BJ (cell line): ENCODE results near the gene AOPEP. TPM values are rescaled to one million over a fixed set of nuclear protein-coding genes. Genes with fewer than 3 reads are reported as not detected.

Experiments
- CTCF ChIA-PET: fragments of 350-600 bp; formaldehyde crosslinking; extraction: SDS; loops from one replicate; lab custom pipeline; 2021; ENCODE audit warnings: antibody characterized with exemption, inconsistent platforms; lab: Yijun Ruan, JAX
- POLR2A ChIA-PET: fragments of 300-600 bp; sonication (Branson Sonifier 250); formaldehyde crosslinking; extraction: SDS; loops from one replicate; lab custom pipeline; 2021; ENCODE audit warnings: antibody characterized with exemption; lab: Charles Lee
- DNase-seq: peaks from one replicate; pipeline ENCODE4 v3.0.0-alpha.2; 2011; ENCODE audit warnings: low read depth
- H3K27me3 ChIP-seq: 2 replicates; pipeline ENCODE4 v1.6.0; 2011; ENCODE audit warnings: low read length; ENCODE audit not compliant: control insufficient read depth, insufficient read depth
- H3K36me3 ChIP-seq: 2 replicates; pipeline ENCODE4 v1.5.1; 2011; ENCODE audit warnings: low read length; ENCODE audit not compliant: control insufficient read depth, insufficient read depth
- H3K4me3 ChIP-seq: 2 replicates; pipeline ENCODE4 v1.5.1; 2011; ENCODE audit warnings: low read depth, mild to moderate bottlenecking, control low read depth, low read length
- polyA plus RNA-seq: library from polyadenylated mRNA; depleted of rRNA; stranded (reverse); fragments of >200 nt; gene quantifications from 2 replicates; pipeline ENCODE4 v1.2.3, GENCODE V29; 2011
- TF ChIP-seq, protein P1 (sequence below): IDR thresholded peaks from 2 replicates; pipeline ENCODE4 v1.5.1; 2011; ENCODE audit warnings: low read depth, mild to moderate bottlenecking, control low read depth, inconsistent platforms, low read length, moderate library complexity; ENCODE audit not compliant: insufficient read depth

The AOPEP gene
- polyA plus RNA-seq, 1 experiment, result 52.1 TPM

DNA sequence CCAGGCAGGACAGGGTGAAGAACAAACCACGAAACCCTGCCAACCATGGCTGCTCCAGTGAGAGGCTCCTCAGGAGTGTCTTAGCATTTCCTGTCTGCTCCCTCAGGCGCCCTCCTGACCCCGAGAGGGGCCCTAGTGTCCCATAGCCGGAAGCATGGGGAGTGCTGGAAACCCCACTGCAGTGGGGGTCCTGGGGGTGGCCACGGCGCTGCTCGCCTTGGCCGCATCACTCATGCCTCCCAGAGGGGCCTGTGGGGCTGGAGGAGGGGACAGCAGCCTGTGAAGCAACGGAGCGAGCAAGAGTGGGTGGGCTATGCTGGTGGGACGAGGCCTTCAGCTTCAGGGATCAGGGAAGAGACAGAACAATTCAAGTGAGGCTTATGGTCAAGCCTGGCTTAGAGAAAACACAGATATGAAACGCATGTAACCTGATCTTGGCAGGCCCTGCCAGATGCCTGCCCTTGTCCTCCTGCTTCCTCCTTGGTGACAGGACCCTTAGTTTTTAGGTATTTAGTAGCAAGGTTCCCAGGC is 372.0 kb downstream of the AOPEP start:
- H3K27me3 ChIP-seq, result no peaks in the 10 kb centered on the region
- peaks cover 4% of the 10 kb centered on the region; the same call in 1 of the 2 replicates for H3K36me3 ChIP-seq
- POLR2A ChIA-PET, result no interaction called here
- TF ChIP-seq, protein P1, sequence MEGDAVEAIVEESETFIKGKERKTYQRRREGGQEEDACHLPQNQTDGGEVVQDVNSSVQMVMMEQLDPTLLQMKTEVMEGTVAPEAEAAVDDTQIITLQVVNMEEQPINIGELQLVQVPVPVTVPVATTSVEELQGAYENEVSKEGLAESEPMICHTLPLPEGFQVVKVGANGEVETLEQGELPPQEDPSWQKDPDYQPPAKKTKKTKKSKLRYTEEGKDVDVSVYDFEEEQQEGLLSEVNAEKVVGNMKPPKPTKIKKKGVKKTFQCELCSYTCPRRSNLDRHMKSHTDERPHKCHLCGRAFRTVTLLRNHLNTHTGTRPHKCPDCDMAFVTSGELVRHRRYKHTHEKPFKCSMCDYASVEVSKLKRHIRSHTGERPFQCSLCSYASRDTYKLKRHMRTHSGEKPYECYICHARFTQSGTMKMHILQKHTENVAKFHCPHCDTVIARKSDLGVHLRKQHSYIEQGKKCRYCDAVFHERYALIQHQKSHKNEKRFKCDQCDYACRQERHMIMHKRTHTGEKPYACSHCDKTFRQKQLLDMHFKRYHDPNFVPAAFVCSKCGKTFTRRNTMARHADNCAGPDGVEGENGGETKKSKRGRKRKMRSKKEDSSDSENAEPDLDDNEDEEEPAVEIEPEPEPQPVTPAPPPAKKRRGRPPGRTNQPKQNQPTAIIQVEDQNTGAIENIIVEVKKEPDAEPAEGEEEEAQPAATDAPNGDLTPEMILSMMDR, result no peak
- H3K4me3 ChIP-seq, result no peak overlapping the region
- CTCF ChIA-PET, result interaction anchor here (0.8 to 0.9 kb wide), 2 partner anchors 26 to 29 kb away, joined by 3 read pairs; no protein-coding TSS in a partner anchor
- no peak for DNase-seq

DNA sequence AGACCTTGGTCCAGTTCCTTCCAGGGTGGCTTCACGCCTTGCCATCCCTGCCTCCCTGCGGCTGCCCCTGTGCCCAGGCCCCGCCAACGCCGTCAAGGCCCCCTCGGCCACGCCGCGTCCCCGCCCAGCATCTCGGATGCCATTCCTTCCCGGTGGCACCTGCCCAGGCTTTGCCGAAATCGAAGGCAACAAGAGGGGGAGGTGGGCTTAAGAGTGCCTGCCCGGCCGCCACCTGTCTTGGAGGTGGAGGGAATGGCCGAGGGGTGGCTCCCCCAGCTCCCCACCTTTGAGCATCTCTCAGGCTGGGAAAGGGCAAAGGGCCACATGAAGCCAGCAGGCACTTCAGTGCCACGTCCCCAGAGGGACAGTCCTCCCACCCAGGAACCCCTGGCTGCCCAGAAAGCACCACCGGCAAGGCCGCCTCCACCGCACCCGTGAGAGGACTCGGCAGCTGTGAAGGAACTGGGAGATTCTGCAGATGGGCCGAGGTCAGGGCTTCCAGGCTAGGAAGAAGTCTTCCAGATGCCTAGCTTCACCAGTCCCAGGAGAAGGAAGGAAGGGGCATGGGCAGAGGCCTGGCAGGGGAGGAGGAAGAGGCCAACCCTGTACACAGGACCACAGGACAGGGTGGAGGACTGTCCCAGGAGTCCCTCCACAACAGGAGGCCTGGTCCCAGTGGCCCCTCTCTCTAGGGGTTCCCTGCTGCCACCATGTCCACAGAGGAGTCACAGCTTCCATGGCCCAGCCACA is 373.0 kb downstream of the AOPEP start:
- Histone ChIP-seq H3K4me3 (no peak overlapping the region), H3K27me3 (no peaks in the 10 kb centered on the region), H3K36me3 (peaks cover 4% of the 10 kb centered on the region; the same call in 1 of the 2 replicates)
- ChIA-PET POLR2A (interaction anchor here (0.7 kb wide), 1 partner anchor 216 kb away, joined by 4 read pairs; no protein-coding TSS in a partner anchor), CTCF (interaction anchor here (0.6 to 0.8 kb wide), 2 partner anchors 27 to 403 kb away, joined by 3 read pairs; no protein-coding TSS in a partner anchor)
- no peak for DNase-seq
- TF ChIP-seq, protein P1, result no peak

DNA sequence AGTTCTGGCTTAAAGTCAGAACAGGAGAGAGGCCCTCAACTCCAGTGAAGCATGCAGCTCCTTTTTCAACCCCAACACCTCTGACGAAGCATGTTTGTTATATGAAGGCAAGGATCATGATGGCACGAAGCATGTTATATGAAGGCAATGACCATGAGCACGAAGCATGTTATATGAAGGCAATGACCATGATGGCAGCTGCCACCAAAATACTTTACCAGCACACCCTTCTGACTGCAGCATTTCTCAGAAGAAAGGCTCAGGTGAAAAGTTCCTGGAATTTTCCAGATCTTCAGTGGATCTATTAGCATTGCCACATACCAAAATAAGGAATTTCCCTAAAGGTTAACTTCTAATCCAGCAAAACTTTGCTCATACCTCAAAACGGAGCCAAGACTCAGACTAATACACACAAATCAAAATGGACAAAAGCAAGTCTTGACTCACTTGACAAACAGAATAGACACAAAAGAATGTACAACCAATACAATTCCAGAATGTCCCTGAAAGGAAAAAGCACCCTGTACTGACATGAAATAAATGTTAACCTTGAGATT is 373.6 kb downstream of the AOPEP start:
- Histone ChIP-seq H3K4me3 (no peak overlapping the region), H3K36me3 (peaks cover 3% of the 10 kb centered on the region; the same call in 1 of the 2 replicates), H3K27me3 (no peaks in the 10 kb centered on the region)
- DNase-seq, result no peak
- POLR2A ChIA-PET, result interaction anchor here (0.7 kb wide), 1 partner anchor 217 kb away, joined by 4 read pairs; no protein-coding TSS in a partner anchor
- TF ChIP-seq, protein P1, result no peak
- CTCF ChIA-PET, result no interaction called here

DNA sequence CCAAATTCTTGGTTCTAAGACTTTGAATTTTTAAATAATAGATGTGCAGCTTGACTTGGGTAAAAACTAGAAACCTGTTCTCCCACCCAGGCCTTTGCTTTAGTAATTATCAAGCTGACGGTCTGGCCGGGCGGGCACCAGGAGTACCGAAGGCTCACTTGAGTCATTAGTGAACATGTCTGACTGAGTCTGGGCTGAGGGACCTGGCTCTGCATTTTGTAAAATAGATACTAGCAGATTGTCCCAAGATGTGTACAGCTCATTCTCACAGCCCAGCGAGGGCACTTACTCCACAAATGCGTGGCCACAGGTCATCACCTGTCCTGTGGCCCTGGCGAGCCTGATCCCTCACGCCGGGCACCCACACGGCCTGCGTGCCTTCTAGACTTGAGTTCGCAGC is 374.8 kb downstream of the AOPEP start:
- DNase-seq, result no peak
- H3K4me3 ChIP-seq, result no peak overlapping the region
- H3K27me3 ChIP-seq, result no peaks in the 10 kb centered on the region
- CTCF ChIA-PET, result interaction anchor here (1.1 to 1.2 kb wide), 2 partner anchors 12 to 26 kb away, joined by 4 to 6 read pairs; no protein-coding TSS in a partner anchor
- POLR2A ChIA-PET, result no interaction called here
- TF ChIP-seq, protein P1, result no peak
- H3K36me3 ChIP-seq, result peaks cover 2% of the 10 kb centered on the region; the same call in 1 of the 2 replicates

DNA sequence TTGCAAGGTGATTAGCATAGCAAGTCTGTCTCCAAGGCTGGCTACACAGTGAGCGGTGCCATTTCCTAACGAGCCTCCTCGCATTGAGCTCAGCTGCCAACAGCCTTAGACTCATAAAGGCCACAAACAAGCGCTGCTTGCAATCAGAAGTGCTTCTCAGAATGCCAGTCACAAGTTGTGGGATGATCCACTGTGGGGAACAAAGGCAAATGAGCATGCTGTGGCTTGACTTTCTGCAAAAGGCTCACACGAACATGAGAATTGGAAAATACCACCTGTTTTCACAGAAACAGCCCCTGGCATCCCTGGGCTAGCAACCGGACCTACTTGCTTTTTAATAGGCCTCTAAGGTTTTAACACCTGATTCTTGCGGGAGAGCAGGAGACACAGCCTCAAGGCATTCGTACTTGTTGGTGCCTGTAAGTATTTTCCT is 375.5 kb downstream of the AOPEP start:
- CTCF ChIA-PET, result interaction anchor here (1.1 to 1.2 kb wide), 2 partner anchors 13 to 25 kb away, joined by 4 to 6 read pairs; no protein-coding TSS in a partner anchor
- no peak overlapping the region for H3K4me3 ChIP-seq
- H3K27me3 ChIP-seq, result no peaks in the 10 kb centered on the region
- POLR2A ChIA-PET, result no interaction called here
- no peak for DNase-seq
- TF ChIP-seq, protein P1, result no peak
- H3K36me3 ChIP-seq, result peaks cover 4% of the 10 kb centered on the region
